Loucy (cell line): ENCODE results near the gene CRYGD.
"Not testable (repeated sequence)": the region's sequence is repeated elsewhere in the genome, so short reads cannot be mapped to it uniquely, and the experiment has no call there.

Experiments
- H2AFZ ChIP-seq: fragments of 200-600 bp; sonication (generic); 2 replicates; pipeline ENCODE4 v1.6.0; 2016; ENCODE audit warnings: antibody characterized with exemption, mild to moderate bottlenecking, low read length, moderate library complexity
- H3F3A ChIP-seq: fragments of 200-600 bp; 2 replicates; pipeline ENCODE4 v1.6.0; 2016; ENCODE audit warnings: antibody characterized with exemption, low read depth, mild to moderate bottlenecking
- H3K27me3 ChIP-seq: fragments of 200-600 bp; sonication (generic); 2 replicates; pipeline ENCODE4 v1.6.1; 2014; ENCODE audit warnings: low read length, mild to moderate bottlenecking; ENCODE audit not compliant: insufficient read depth, poor library complexity, severe bottlenecking
- H3K36me3 ChIP-seq: fragments of 200-600 bp; sonication (generic); 2 replicates; pipeline ENCODE4 v1.6.1; 2016; ENCODE audit warnings: low read length; ENCODE audit not compliant: insufficient read depth
- H3K4me1 ChIP-seq: fragments of 200-600 bp; sonication (generic); 2 replicates; pipeline ENCODE4 v1.5.1; 2014; ENCODE audit warnings: low read length, mild to moderate bottlenecking; ENCODE audit not compliant: insufficient read depth, poor library complexity, severe bottlenecking
- H3K4me2 ChIP-seq: fragments of 200-600 bp; sonication (generic); 2 replicates; pipeline ENCODE4 v1.6.0; 2014; ENCODE audit warnings: antibody characterized with exemption, low read length, low read depth, mild to moderate bottlenecking; ENCODE audit not compliant: poor library complexity, severe bottlenecking
- H3K4me3 ChIP-seq: fragments of 200-600 bp; sonication (generic); 2 replicates; pipeline ENCODE4 v1.5.1; 2014; ENCODE audit warnings: low read length, mild to moderate bottlenecking, mixed read lengths; ENCODE audit not compliant: poor library complexity, severe bottlenecking
- H3K79me2 ChIP-seq: fragments of 200-600 bp; sonication (generic); 2 replicates; pipeline ENCODE4 v1.6.1; 2014; ENCODE audit warnings: low read length; ENCODE audit not compliant: insufficient read depth
- H3K9ac ChIP-seq: fragments of 200-600 bp; sonication (generic); 2 replicates; pipeline ENCODE4 v1.6.0; 2014; ENCODE audit warnings: mild to moderate bottlenecking, low read depth, low read length, moderate library complexity; ENCODE audit not compliant: poor library complexity, severe bottlenecking
- H3K9me2 ChIP-seq: fragments of 200-600 bp; sonication (generic); replicated peaks from 2 replicates; pipeline ENCODE4 v1.6.1; 2016; ENCODE audit warnings: low read depth, low read length, mixed read lengths
- H3K9me3 ChIP-seq: fragments of 200-600 bp; sonication (generic); 2 replicates; pipeline ENCODE4 v1.6.1; 2014; ENCODE audit warnings: mild to moderate bottlenecking, antibody characterized with exemption, low read length, low read depth; ENCODE audit not compliant: insufficient read depth
- H4K20me1 ChIP-seq: fragments of 200-600 bp; sonication (generic); 2 replicates; pipeline ENCODE4 v1.6.0; 2014; ENCODE audit warnings: antibody characterized with exemption, low read length, mild to moderate bottlenecking; ENCODE audit not compliant: insufficient read depth, poor library complexity, severe bottlenecking
- EZH2phosphoT487 ChIP-seq: fragments of 200-600 bp; IDR thresholded peaks from 2 replicates; pipeline ENCODE4 v1.6.1; 2018; ENCODE audit warnings: antibody characterized with exemption, mild to moderate bottlenecking, moderate library complexity, borderline replicate concordance
- TF ChIP-seq, protein P1 (sequence below): fragments of 200-600 bp; sonication (generic); conservative IDR thresholded peaks from 2 replicates; pipeline ENCODE4 v1.5.1; 2014; ENCODE audit warnings: mild to moderate bottlenecking, antibody characterized with exemption, low read length

The CRYGD gene

DNA sequence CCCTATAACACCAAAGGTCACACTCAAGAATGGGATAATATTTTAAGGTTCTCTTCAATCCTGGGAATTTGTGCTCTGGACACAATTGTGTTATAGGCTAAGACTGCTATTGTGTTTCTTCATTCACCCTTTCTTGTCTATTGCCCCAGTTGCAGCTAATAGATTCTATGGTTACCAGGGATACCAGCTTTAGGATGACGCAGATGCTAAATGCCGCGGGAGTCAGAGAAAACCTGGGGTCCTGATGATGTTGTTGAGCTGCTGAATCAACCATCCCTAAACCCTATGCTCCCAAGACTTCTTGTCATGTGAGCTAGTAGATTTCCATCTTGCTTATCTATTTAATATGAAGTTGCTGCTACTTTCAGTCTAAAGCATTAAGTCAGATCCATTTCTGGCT, 5.4 kb downstream of the CRYGD start:
- Histone ChIP-seq H3K9me2 (no peaks in the 10 kb centered on the region), H3K36me3 (no peaks in the 10 kb centered on the region), H3K4me2 (no peak overlapping the region), H3K79me2 (no peaks in the 10 kb centered on the region), H3K27me3 (no peaks in the 10 kb centered on the region), H3K9ac (no peak overlapping the region), H3K4me1 (no peaks in the 10 kb centered on the region), H4K20me1 (no peaks in the 10 kb centered on the region), H3K9me3 (no peaks in the 10 kb centered on the region), H2AFZ (no peak overlapping the region), H3F3A (no peaks in the 10 kb centered on the region), H3K4me3 (no peak overlapping the region)
- TF ChIP-seq EZH2phosphoT487 = no peak
- TF ChIP-seq, protein P1, sequence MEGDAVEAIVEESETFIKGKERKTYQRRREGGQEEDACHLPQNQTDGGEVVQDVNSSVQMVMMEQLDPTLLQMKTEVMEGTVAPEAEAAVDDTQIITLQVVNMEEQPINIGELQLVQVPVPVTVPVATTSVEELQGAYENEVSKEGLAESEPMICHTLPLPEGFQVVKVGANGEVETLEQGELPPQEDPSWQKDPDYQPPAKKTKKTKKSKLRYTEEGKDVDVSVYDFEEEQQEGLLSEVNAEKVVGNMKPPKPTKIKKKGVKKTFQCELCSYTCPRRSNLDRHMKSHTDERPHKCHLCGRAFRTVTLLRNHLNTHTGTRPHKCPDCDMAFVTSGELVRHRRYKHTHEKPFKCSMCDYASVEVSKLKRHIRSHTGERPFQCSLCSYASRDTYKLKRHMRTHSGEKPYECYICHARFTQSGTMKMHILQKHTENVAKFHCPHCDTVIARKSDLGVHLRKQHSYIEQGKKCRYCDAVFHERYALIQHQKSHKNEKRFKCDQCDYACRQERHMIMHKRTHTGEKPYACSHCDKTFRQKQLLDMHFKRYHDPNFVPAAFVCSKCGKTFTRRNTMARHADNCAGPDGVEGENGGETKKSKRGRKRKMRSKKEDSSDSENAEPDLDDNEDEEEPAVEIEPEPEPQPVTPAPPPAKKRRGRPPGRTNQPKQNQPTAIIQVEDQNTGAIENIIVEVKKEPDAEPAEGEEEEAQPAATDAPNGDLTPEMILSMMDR = no peak

DNA sequence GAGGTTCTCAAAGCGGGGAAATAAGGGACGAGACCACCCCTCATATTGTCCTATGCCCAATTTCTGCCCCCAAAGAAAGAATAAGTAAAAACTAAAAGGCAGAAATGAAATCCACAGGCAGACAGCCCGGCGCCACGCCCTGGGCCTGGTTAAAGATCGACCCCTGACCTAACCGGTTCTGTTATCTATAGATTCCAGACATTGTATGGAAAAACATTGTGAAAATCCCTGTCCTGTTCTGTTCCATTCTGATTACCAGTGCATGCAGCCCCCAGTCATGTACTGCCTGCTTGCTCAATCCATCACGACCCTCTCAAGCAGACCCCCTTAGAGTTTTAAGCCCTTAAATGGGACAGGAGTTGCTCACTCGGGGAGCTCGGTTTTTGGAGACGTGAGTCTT, 6.9 kb downstream of the CRYGD start:
- H3K4me2 ChIP-seq, H4K20me1 ChIP-seq, H3K4me3 ChIP-seq, H3K9me2 ChIP-seq, H3K79me2 ChIP-seq, H3K27me3 ChIP-seq, H3K4me1 ChIP-seq, H2AFZ ChIP-seq, H3K9ac ChIP-seq, H3K9me3 ChIP-seq, H3K36me3 ChIP-seq, H3F3A ChIP-seq: not testable (repeated sequence)

DNA sequence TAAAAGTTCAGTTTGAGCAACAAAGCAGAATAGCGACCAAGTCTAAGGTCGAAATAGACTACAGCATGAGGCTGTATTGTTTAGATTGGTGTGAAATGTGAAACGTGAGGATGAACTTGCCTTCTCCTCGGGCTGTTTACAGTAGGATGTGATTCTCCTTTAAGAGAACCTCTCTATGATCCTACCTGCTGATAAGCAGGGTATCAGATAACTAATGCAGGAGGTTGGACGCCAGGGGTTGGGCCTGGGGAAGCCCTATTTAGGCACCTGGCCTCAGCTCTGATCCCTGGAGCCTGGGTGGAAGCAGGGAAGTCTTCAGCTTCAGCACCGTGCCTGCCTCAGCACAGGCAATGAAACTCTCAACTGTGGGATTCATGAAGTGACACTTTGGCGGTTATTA, 11.4 kb downstream of the CRYGD start:
- Histone ChIP-seq H3K9me2 (no peaks in the 10 kb centered on the region), H3K9ac (no peak overlapping the region), H3K9me3 (no peaks in the 10 kb centered on the region), H2AFZ (peak overlapping the region; percentile 46; the same call in 1 of the 2 replicates), H3K4me3 (no peak overlapping the region), H3K79me2 (no peaks in the 10 kb centered on the region), H3K36me3 (no peaks in the 10 kb centered on the region), H3K27me3 (no peaks in the 10 kb centered on the region), H3K4me1 (no peaks in the 10 kb centered on the region), H4K20me1 (no peaks in the 10 kb centered on the region), H3F3A (no peaks in the 10 kb centered on the region), H3K4me2 (no peak overlapping the region)
- no peak for TF ChIP-seq EZH2phosphoT487
- TF ChIP-seq, protein P1 = no peak

DNA sequence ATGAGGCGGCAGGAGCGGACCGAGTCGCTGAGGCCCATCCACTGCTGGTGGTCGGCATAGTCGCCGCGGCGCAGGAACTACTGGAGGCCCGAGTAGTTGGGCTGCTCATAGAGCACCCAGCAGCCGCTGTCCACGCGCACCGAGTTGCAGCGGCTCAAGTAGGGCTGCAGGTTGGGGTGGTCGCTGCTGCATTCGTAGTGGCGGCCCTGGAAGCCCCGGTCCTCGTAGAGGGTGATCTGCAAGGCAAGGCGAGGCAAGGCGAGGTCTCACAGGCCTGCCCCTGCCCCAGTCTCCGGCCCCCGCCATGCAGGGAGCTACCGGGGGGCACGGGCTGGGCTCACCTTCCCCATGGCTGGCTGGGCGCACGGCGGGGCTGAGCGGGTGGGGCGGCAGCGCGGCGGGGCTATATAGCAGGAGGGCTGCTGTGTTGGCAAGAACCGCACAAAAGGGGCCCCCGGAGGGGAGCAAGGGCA, 12.0 kb downstream of the CRYGD start:
- not testable (repeated sequence) for H3K36me3 ChIP-seq, H3K9me2 ChIP-seq, H3K9me3 ChIP-seq, H3K4me1 ChIP-seq, H2AFZ ChIP-seq, H4K20me1 ChIP-seq, H3K4me2 ChIP-seq, H3F3A ChIP-seq, H3K9ac ChIP-seq, H3K27me3 ChIP-seq, H3K4me3 ChIP-seq, H3K79me2 ChIP-seq
